ENCODE measurements around the gene LMNB1. TPM values are rescaled to one million over a fixed set of nuclear protein-coding genes. Genes with fewer than 3 reads are reported as not detected.

The LMNB1 gene
- total and polyA plus RNA-seq, 2 of the 13 experiments (the other 11 are each of a cell fraction or from before 2014, with no cell fraction given) = 12.5 to 159 TPM

GRCh38 chr5:126819253-126819652 is 42.3 kb downstream of the LMNB1 start:
- no peaks in the 10 kb centered on the region for H3K27me3 ChIP-seq (ENCODE audit: control insufficient read depth in 1 of 2, insufficient read depth in 2 of 2, low read length in 2 of 2)
- in situ Hi-C loops (cut with HindIII; ENCODE audit: extremely low pct_ligation_motif_present, low pct_unique_long_range_greater_than_20kb) = no loop called here

More at GRCh38 chr5:126819253-126819652, 42.3 kb downstream of the LMNB1 start:
- ATAC-seq = no peak
- Histone ChIP-seq H3K36me3 (replicated peaks in 1 of 2; ENCODE audit: control insufficient read depth in 1 of 2, insufficient read depth in 2 of 2, low read length in 2 of 2) (peaks cover 15 to 68% of the 10 kb centered on the region in 2 experiments), H3K4me2 (ENCODE audit: low read depth, low read length) (no peak overlapping the region), H3K9ac (ENCODE audit: insufficient read depth, low read depth, low read length) (no peak overlapping the region), H2AFZ (ENCODE audit: low read length) (no peak overlapping the region), H3K79me2 (ENCODE audit: insufficient read depth, low read length) (peaks cover 4% of the 10 kb centered on the region), H3K4me1 (ENCODE audit: insufficient read depth, low read length) (no peaks in the 10 kb centered on the region), H3K27ac (ENCODE audit: extremely low read length, insufficient read depth, low read length) (no peak overlapping the region), H3K9me3 (ENCODE audit: low read length) (no peaks in the 10 kb centered on the region), H3K4me3 (replicated peaks in 1 of 3; ENCODE audit: insufficient read depth in 1 of 3, low read depth in 2 of 3, low read length in 3 of 3) (no peak overlapping the region), H4K20me1 (ENCODE audit: insufficient read depth, low read length) (no peaks in the 10 kb centered on the region)
- no peak for TF ChIP-seq RERE (CRISPR knock-in tag; IDR thresholded peaks at IDR 0.05; ENCODE audit: low read depth)
- TF ChIP-seq ZMYM4 (CRISPR knock-in tag; IDR thresholded peaks at IDR 0.05) = no peak
- TF ChIP-seq FOXO4 (CRISPR knock-in tag; conservative IDR thresholded peaks at IDR 0.05) = no peak
- no peak for TF ChIP-seq ZNF772 (CRISPR knock-in tag; IDR thresholded peaks at IDR 0.05)
- no peak for TF ChIP-seq NFE2L2 (IDR thresholded peaks at IDR 0.05; ENCODE audit: low read length)
- TF ChIP-seq ZNF841 (CRISPR knock-in tag; IDR thresholded peaks at IDR 0.05; ENCODE audit: borderline replicate concordance) = no peak
- TF ChIP-seq JARID2 (CRISPR knock-in tag; IDR thresholded peaks at IDR 0.05; ENCODE audit: insufficient replicate concordance) = no peak
- no peak for TF ChIP-seq ZNF782 (CRISPR knock-in tag; IDR thresholded peaks at IDR 0.05; ENCODE audit: borderline replicate concordance)
- no peak for TF ChIP-seq ZNF589 (CRISPR knock-in tag; conservative IDR thresholded peaks at IDR 0.05)
- no peak for TF ChIP-seq HMG20A (CRISPR knock-in tag; IDR thresholded peaks at IDR 0.05; ENCODE audit: borderline replicate concordance)
- intact Hi-C loops (cut with micrococcal nuclease; ENCODE audit: unreplicated experiment) = no loop called here
- ChIA-PET POLR2A (no interaction called here), CTCF (ENCODE audit: low intra/inter-chr PET ratio, low total read pairs) (no interaction called here)
- no peak for DNase-seq (ENCODE audit: low spot score)
- 96% methylated on average over 5 of the region's 5 CpGs for WGBS (ENCODE audit: low lambda C conversion rate)
- BruUV-seq (replicated peaks) = no TSS peak
- FAIRE-seq = no peak
